H1 (cell line): ENCODE data around the gene OLFM3. TPM values are rescaled to one million over a fixed set of nuclear protein-coding genes. Genes with fewer than 3 reads are reported as not detected.

Experiments
- CTCF ChIA-PET: fragments of 300-600 bp; sonication (Branson Sonifier 250); formaldehyde crosslinking; loops from one replicate; lab custom pipeline; 2021; ENCODE audit not compliant: partially characterized antibody; lab: Charles Lee
- POLR2A ChIA-PET: fragments of 300-600 bp; sonication (Branson Sonifier 250); formaldehyde crosslinking; loops from one replicate; lab custom pipeline; 2021; ENCODE audit warnings: inconsistent platforms; ENCODE audit not compliant: partially characterized antibody; lab: Charles Lee
- DNase-seq, 2 experiments: peaks; one replicate each; pipeline versions ENCODE4 v3.0.0 to v3.0.0-alpha.2; 2010 to 2022; ENCODE audit warnings: low spot score in 2 of 2, low read depth in 1 of 2, mixed read lengths in 1 of 2
- FAIRE-seq: peaks from 2 replicates; lab custom pipeline; 2011; peaks lifted over from hg19 to GRCh38; lab: Jason Lieb, UNC
- H2AFZ ChIP-seq: 2 replicates; pipeline ENCODE4 v1.8.1; 2012; ENCODE audit warnings: low read length, inconsistent platforms
- H2AK5ac ChIP-seq: 2 replicates; pipeline ENCODE4 v1.6.1; 2013; ENCODE audit warnings: low read depth, low read length
- H2BK120ac ChIP-seq: replicated peaks from 2 replicates; pipeline ENCODE3; 2013; ENCODE audit warnings: low read depth, low read length, inconsistent platforms
- H2BK12ac ChIP-seq: 2 replicates; pipeline ENCODE4 v1.6.1; 2013; ENCODE audit warnings: low read depth, low read length
- H2BK15ac ChIP-seq: 2 replicates; pipeline ENCODE4 v1.6.1; 2013; ENCODE audit warnings: low read length
- H2BK20ac ChIP-seq: 2 replicates; pipeline ENCODE4 v1.6.1; 2013; ENCODE audit warnings: low read length
- H2BK5ac ChIP-seq: 2 replicates; pipeline ENCODE4 v1.6.1; 2013; ENCODE audit warnings: low read depth, low read length
- H3K14ac ChIP-seq: 2 replicates; pipeline ENCODE4 v1.6.1; 2013; ENCODE audit warnings: inconsistent platforms; ENCODE audit not compliant: insufficient read length
- H3K18ac ChIP-seq: 2 replicates; pipeline ENCODE4 v1.6.1; 2013; ENCODE audit warnings: low read length; ENCODE audit errors: extremely low read depth
- H3K23ac ChIP-seq: 2 replicates; pipeline ENCODE4 v1.6.1; 2013; ENCODE audit warnings: inconsistent platforms; ENCODE audit not compliant: insufficient read length
- H3K23me2 ChIP-seq: 2 replicates; pipeline ENCODE4 v1.6.1; 2013; ENCODE audit warnings: low read depth, low read length
- H3K27ac ChIP-seq: 2 replicates; pipeline ENCODE4 v1.6.1; 2011; ENCODE audit warnings: low read depth, low read length, inconsistent platforms
- H3K27me3 ChIP-seq, 4 experiments: replicated peaks in 1 of 4; 1 replicate in 1 of 4; 2 replicates in 3 of 4; pipeline versions ENCODE4 v1.6.1 to v1.8.1; 2011 to 2013; ENCODE audit warnings: low read length in 3 of 4, mild to moderate bottlenecking in 3 of 4, inconsistent platforms in 2 of 4, mixed read lengths in 2 of 4, moderate library complexity in 1 of 4; ENCODE audit not compliant: control insufficient read depth in 3 of 4, insufficient read depth in 3 of 4; ENCODE audit errors: extremely low read depth in 1 of 4
- H3K36me3 ChIP-seq, 4 experiments: 2 replicates each; pipeline versions ENCODE4 v1.6.1 to v1.8.1; 2011 to 2013; ENCODE audit warnings: mild to moderate bottlenecking in 4 of 4, low read length in 3 of 4, moderate library complexity in 2 of 4, control low read depth in 1 of 4, inconsistent platforms in 1 of 4; ENCODE audit not compliant: insufficient read depth in 4 of 4, control insufficient read depth in 2 of 4
- H3K4ac ChIP-seq: replicated peaks from 2 replicates; pipeline ENCODE3; 2013; ENCODE audit warnings: low read length, low read depth, mixed read lengths, inconsistent platforms; ENCODE audit not compliant: insufficient read length
- H3K4me1 ChIP-seq, 4 experiments: replicated peaks in 1 of 4; 1 replicate in 1 of 4; 2 replicates in 3 of 4; pipeline versions ENCODE4 v1.6.1 to v1.8.1; 2011 to 2013; ENCODE audit warnings: low read length in 3 of 4, inconsistent platforms in 2 of 4, mixed read lengths in 1 of 4; ENCODE audit not compliant: insufficient read depth in 4 of 4, control insufficient read depth in 3 of 4
- H3K4me2 ChIP-seq, 2 experiments: 2 replicates each; pipeline versions ENCODE4 v1.6.1 to v1.8.1; 2011 to 2013; ENCODE audit warnings: low read depth in 2 of 2, low read length in 2 of 2, control low read depth in 1 of 2, inconsistent platforms in 1 of 2, mild to moderate bottlenecking in 1 of 2; ENCODE audit not compliant: insufficient read depth in 1 of 2
- H3K4me3 ChIP-seq, 4 experiments: fragments of 200-600, 300-600 bp in 1 of 4; sonication (generic), shearing (Covaris generic), sonication (Bioruptor Twin) in 1 of 4; 2 replicates each; pipeline versions ENCODE4 v1.5.1 to v1.8.1; 2011 to 2016; ENCODE audit warnings: low read length in 4 of 4, low read depth in 3 of 4, control low read depth in 2 of 4, inconsistent platforms in 2 of 4, mild to moderate bottlenecking in 2 of 4, mixed read lengths in 1 of 4, moderate library complexity in 1 of 4; ENCODE audit not compliant: insufficient read depth in 2 of 4; ENCODE audit errors: extremely low read depth in 1 of 4
- H3K56ac ChIP-seq: replicated peaks from 2 replicates; pipeline ENCODE3; 2013; ENCODE audit warnings: low read depth, mild to moderate bottlenecking, mixed read lengths, low read length, inconsistent platforms; ENCODE audit not compliant: insufficient read length
- H3K79me1 ChIP-seq: 2 replicates; pipeline ENCODE4 v1.6.1; 2013; ENCODE audit warnings: low read depth, low read length, control low read depth
- H3K79me2 ChIP-seq, 2 experiments: 2 replicates each; pipeline versions ENCODE4 v1.6.1 to v1.8.1; 2012 to 2013; ENCODE audit warnings: low read length in 2 of 2, mild to moderate bottlenecking in 2 of 2, inconsistent platforms in 1 of 2; ENCODE audit not compliant: insufficient read depth in 2 of 2, control insufficient read depth in 1 of 2
- H3K9ac ChIP-seq, 4 experiments: replicated peaks in 1 of 4; 1 replicate in 1 of 4; 2 replicates in 3 of 4; pipeline versions ENCODE4 v1.6.1 to v1.8.1; 2011 to 2013; ENCODE audit warnings: low read depth in 3 of 4, low read length in 3 of 4, control low read depth in 2 of 4, mild to moderate bottlenecking in 2 of 4, moderate library complexity in 2 of 4, inconsistent platforms in 1 of 4; ENCODE audit errors: extremely low read depth in 1 of 4
- H3K9me3 ChIP-seq, 2 experiments: 2 replicates each; pipeline versions ENCODE4 v1.6.1 to v1.8.1; 2012 to 2013; ENCODE audit warnings: mild to moderate bottlenecking in 2 of 2, moderate library complexity in 2 of 2, control low read depth in 1 of 2, inconsistent platforms in 1 of 2, low read depth in 1 of 2, low read length in 1 of 2, mixed read lengths in 1 of 2; ENCODE audit not compliant: insufficient read depth in 2 of 2
- H4K20me1 ChIP-seq, 2 experiments: replicated peaks in 1 of 2; 2 replicates each; pipeline versions ENCODE3 to v1.8.1; 2011 to 2013; ENCODE audit warnings: inconsistent platforms in 2 of 2, low read length in 2 of 2, mild to moderate bottlenecking in 1 of 2; ENCODE audit not compliant: insufficient read depth in 2 of 2, control insufficient read depth in 1 of 2
- H4K5ac ChIP-seq: 2 replicates; pipeline ENCODE4 v1.6.1; 2013; ENCODE audit warnings: low read length, low read depth, mixed read lengths, inconsistent platforms; ENCODE audit not compliant: insufficient read length
- H4K8ac ChIP-seq: 2 replicates; pipeline ENCODE4 v1.8.0; 2013; ENCODE audit warnings: mild to moderate bottlenecking, moderate library complexity, low read length, inconsistent platforms; ENCODE audit not compliant: insufficient read depth; ENCODE audit errors: extremely low read depth
- H4K91ac ChIP-seq: replicated peaks from 2 replicates; pipeline ENCODE3; 2013; ENCODE audit warnings: low read length, mixed read lengths, inconsistent platforms; ENCODE audit not compliant: insufficient read length
- BCL11A ChIP-seq, 2 experiments: IDR thresholded peaks; one replicate each; pipeline ENCODE4 v1.6.1; 2011; ENCODE audit warnings: low read depth in 2 of 2, low read length in 2 of 2, mild to moderate bottlenecking in 2 of 2
- BRCA1 ChIP-seq: IDR thresholded peaks from 2 replicates; pipeline ENCODE4 v1.6.1; 2012; ENCODE audit warnings: low read depth, low read length, improper control_type of control experiment
- CHD1 ChIP-seq: IDR thresholded peaks from 2 replicates; pipeline ENCODE4 v1.6.1; 2012; ENCODE audit warnings: low read depth, low read length, improper control_type of control experiment
- CREB1 ChIP-seq: IDR thresholded peaks from 2 replicates; pipeline ENCODE4 v1.6.1; 2012; ENCODE audit warnings: inconsistent platforms
- CTBP2 ChIP-seq: IDR thresholded peaks from 2 replicates; pipeline ENCODE4 v1.7.0; 2011; ENCODE audit warnings: borderline replicate concordance, mild to moderate bottlenecking, moderate library complexity, mixed read lengths, low read length; ENCODE audit not compliant: insufficient read depth, insufficient read length
- POU5F1 ChIP-seq: IDR thresholded peaks from 2 replicates; pipeline ENCODE4 v1.6.1; 2011; ENCODE audit warnings: low read depth, mild to moderate bottlenecking, low read length, moderate library complexity
- SAP30 ChIP-seq: fragments of 300-600 bp; sonication (generic); IDR thresholded peaks from 2 replicates; pipeline ENCODE4 v1.7.1; 2012; ENCODE audit warnings: low read length, moderate library complexity, mild to moderate bottlenecking, inconsistent platforms; ENCODE audit not compliant: insufficient read depth, insufficient replicate concordance
- SP1 ChIP-seq: IDR thresholded peaks from 2 replicates; pipeline ENCODE4 v1.6.1; 2011; ENCODE audit warnings: low read depth, low read length
- TAF1 ChIP-seq: IDR thresholded peaks from 2 replicates; pipeline ENCODE4 v1.6.1; 2011; ENCODE audit warnings: mild to moderate bottlenecking, low read depth, low read length
- TBP ChIP-seq: IDR thresholded peaks from 2 replicates; pipeline ENCODE4 v1.6.1; 2011; ENCODE audit warnings: low read depth, low read length, improper control_type of control experiment
- YY1 ChIP-seq: IDR thresholded peaks from 2 replicates; pipeline ENCODE4 v1.6.1; 2011; ENCODE audit warnings: low read depth, mild to moderate bottlenecking, low read length
- ZNF274 ChIP-seq: IDR thresholded peaks from 2 replicates; pipeline ENCODE4 v1.7.0; 2012; ENCODE audit warnings: low read length, borderline replicate concordance; ENCODE audit errors: extremely low read depth
- WGBS, 2 experiments: shearing (Covaris generic) in 1 of 2; methylation state at CpG; one replicate each; pipeline versions ENCODE4 v1.1.6 to v1.1.7; 2013 to 2015; ENCODE audit warnings: low lambda C conversion rate in 2 of 2, mixed read lengths in 2 of 2, inconsistent platforms in 1 of 2, low coverage in 1 of 2, missing lambda C conversion rate in 1 of 2; ENCODE audit not compliant: insufficient replicate concordance in 2 of 2, insufficient coverage in 1 of 2, insufficient read length in 1 of 2; ENCODE audit errors: extremely low coverage in 1 of 2, missing lambda C conversion rate in 1 of 2; 5-methylcytosine and 5-hydroxymethylcytosine counted together
- polyA plus RNA-seq, 7 experiments: library from polyadenylated mRNA; depleted of rRNA in 3 of 7; stranded (reverse) in 5 of 7; unstranded in 2 of 7; fragments of >200 nt in 5 of 7; fragments of 200-250 nt in 2 of 7; gene quantifications; 1 replicate in 5 of 7; 2 replicates in 1 of 7; 4 replicates in 1 of 7; pipeline versions ENCODE4 v1.2.1 to v1.2.3, GENCODE V29; 2011 to 2013; ENCODE audit warnings: missing spikeins in 2 of 7, mixed read lengths in 2 of 7
- total RNA-seq: library from RNA; stranded (reverse); fragmentation: NEBNext Ultra II Directional; extraction: Animal tissue kit (Norgen Biotek cat#: 25700); gene quantifications from 2 replicates; pipeline ENCODE4 v1.2.1, GENCODE V29; 2021

OLFM3 gene
- total and polyA plus RNA-seq, 2 of the 8 experiments (the other 6 are each of a cell fraction or from before 2014, with no cell fraction given): 0.30 to 0.32 TPM

- Histone ChIP-seq H3K9me3 (no peaks in the 10 kb centered on the region), H3K18ac (no peak overlapping the region), H4K91ac (no peak overlapping the region), H3K79me1 (no peaks in the 10 kb centered on the region), H3K79me2 (no peaks in the 10 kb centered on the region), H3K27me3 (no peaks in the 10 kb centered on the region), H3K23ac (no peak overlapping the region), H3K14ac (no peak overlapping the region), H4K20me1 (no peaks in the 10 kb centered on the region), H2AK5ac (no peak overlapping the region), H2BK5ac (no peak overlapping the region), H3K56ac (no peak overlapping the region), H2BK120ac (no peak overlapping the region), H3K4me1 (no peaks in the 10 kb centered on the region), H4K8ac (no peak overlapping the region)
- POLR2A ChIA-PET: interaction anchor here (0.6 kb wide), 1 partner anchor 254 kb away, joined by 3 read pairs; no protein-coding TSS in a partner anchor
- FAIRE-seq: no peak
- no peak for DNase-seq
- TF ChIP-seq SP1 (no peak), TAF1 (no peak), TBP (no peak), SAP30 (no peak), CTBP2 (no peak), BCL11A (IDR thresholded peaks at IDR 0.05; ENCODE audit: low read depth in 2 of 2, low read length in 2 of 2) (no peak), POU5F1 (no peak), ZNF274 (no peak), YY1 (no peak), CHD1 (no peak), BRCA1 (no peak), CREB1 (no peak)
- TF ChIP-seq, all 59 proteins: peak for 0
- WGBS, 2 experiments: 98% methylated on average over 2 of the region's 2 CpGs; no CpG with 5 or more reads in 1 of the 2 experiments
- Histone ChIP-seq H4K5ac (no peak overlapping the region), H3K27ac (no peak overlapping the region), H2BK20ac (no peak overlapping the region), H2BK15ac (no peak overlapping the region), H3K36me3 (no peaks in the 10 kb centered on the region), H3K23me2 (no peaks in the 10 kb centered on the region), H3K9ac (no peak overlapping the region), H2AFZ (no peak overlapping the region), H3K4me3 (no peak overlapping the region), H2BK12ac (no peak overlapping the region), H3K4ac (no peak overlapping the region), H3K4me2 (no peak overlapping the region)
- CTCF ChIA-PET: interaction anchor here (0.9 to 1.2 kb wide), 5 partner anchors 10 to 392 kb away, joined by 3 to 5 read pairs (median 3); no protein-coding TSS in a partner anchor
Observed at GRCh38 chr1:101835988-101836387, 160.7 kb downstream of the OLFM3 start.
